GM23248 (cell line): ENCODE measurements around the gene TMEM44.

Source experiments
- EZH2 ChIP-seq: fragments of 200-600 bp; sonication (generic); IDR thresholded peaks from 2 replicates; pipeline ENCODE4 v1.6.1; 2018; ENCODE audit warnings: antibody characterized with exemption, mild to moderate bottlenecking; ENCODE audit not compliant: insufficient read depth, poor library complexity, severe bottlenecking
- EZH2phosphoT487 ChIP-seq: fragments of 200-600 bp; sonication (generic); IDR thresholded peaks from 2 replicates; pipeline ENCODE4 v1.6.1; 2018; ENCODE audit warnings: antibody characterized with exemption, moderate library complexity, mild to moderate bottlenecking, low read depth; ENCODE audit not compliant: insufficient read depth

DNA sequence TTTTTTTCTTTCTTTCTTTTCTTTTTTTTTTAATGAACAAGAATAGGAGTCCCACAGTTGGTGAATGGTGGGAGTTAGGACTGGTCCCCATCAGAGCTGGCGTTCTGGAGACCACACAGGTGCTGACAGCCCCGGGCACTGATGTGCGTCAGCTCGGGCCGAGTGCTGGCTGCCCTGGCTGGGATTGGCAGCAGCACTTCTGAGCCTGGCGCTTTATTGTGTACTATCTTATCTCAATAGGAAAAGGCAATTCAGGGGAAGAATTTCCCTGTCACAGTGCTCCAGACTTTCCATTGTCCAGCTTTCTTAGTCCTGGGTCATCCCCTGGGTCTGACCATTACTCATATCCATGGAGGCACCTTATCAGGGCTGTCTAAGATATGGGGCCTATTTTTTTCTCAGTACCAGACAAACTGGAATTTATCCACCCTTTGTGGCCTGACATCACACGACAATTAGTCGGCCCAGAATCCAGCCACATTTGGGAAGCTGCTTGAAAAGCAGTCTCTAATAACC, 54.1 kb downstream of the TMEM44 start:
- TF ChIP-seq EZH2phosphoT487, result no peak
- no peak for TF ChIP-seq EZH2
